Panc1 (cell line): ENCODE measurements around the gene CDRT15L2.
"Not testable (repeated sequence)": the region's sequence is repeated elsewhere in the genome, so short reads cannot be mapped to it uniquely, and the experiment has no call there.

ENCODE experiments used
- POLR2AphosphoS5 ChIP-seq: IDR thresholded peaks from 2 replicates; pipeline ENCODE4 v1.6.1; 2012; ENCODE audit warnings: mild to moderate bottlenecking, low read depth, low read length, moderate library complexity
- SIN3A ChIP-seq: IDR thresholded peaks from 2 replicates; pipeline ENCODE4 v1.6.1; 2012; ENCODE audit warnings: low read depth, mild to moderate bottlenecking, low read length, moderate library complexity, borderline replicate concordance; ENCODE audit not compliant: insufficient read depth
- TCF7L2 ChIP-seq: IDR thresholded peaks from 2 replicates; pipeline ENCODE4 v1.6.1; 2011; ENCODE audit warnings: mild to moderate bottlenecking, low read depth, low read length, inconsistent platforms
- TF ChIP-seq, protein P1 (sequence below): fragments of 450-650 bp; IDR thresholded peaks from 2 replicates; pipeline ENCODE4 v1.5.1; 2017; ENCODE audit warnings: mild to moderate bottlenecking

- TF ChIP-seq, protein P1, sequence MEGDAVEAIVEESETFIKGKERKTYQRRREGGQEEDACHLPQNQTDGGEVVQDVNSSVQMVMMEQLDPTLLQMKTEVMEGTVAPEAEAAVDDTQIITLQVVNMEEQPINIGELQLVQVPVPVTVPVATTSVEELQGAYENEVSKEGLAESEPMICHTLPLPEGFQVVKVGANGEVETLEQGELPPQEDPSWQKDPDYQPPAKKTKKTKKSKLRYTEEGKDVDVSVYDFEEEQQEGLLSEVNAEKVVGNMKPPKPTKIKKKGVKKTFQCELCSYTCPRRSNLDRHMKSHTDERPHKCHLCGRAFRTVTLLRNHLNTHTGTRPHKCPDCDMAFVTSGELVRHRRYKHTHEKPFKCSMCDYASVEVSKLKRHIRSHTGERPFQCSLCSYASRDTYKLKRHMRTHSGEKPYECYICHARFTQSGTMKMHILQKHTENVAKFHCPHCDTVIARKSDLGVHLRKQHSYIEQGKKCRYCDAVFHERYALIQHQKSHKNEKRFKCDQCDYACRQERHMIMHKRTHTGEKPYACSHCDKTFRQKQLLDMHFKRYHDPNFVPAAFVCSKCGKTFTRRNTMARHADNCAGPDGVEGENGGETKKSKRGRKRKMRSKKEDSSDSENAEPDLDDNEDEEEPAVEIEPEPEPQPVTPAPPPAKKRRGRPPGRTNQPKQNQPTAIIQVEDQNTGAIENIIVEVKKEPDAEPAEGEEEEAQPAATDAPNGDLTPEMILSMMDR: not testable (repeated sequence)
- not testable (repeated sequence) for TF ChIP-seq POLR2AphosphoS5, SIN3A, TCF7L2
Observed at GRCh38 chr17:20588744-20589453, 9.4 kb downstream of the CDRT15L2 start.
